Neural cell (in vitro differentiated cells): ENCODE data around the gene ZNF618. TPM values are rescaled to one million over a fixed set of nuclear protein-coding genes. Genes with fewer than 3 reads are reported as not detected.

ENCODE experiments used
- H2AFZ ChIP-seq: fragments of 200-600, 300-800 bp; sonication (generic), shearing (Covaris generic); 2 replicates; pipeline ENCODE4 v1.6.0; 2014; ENCODE audit warnings: low read depth, mild to moderate bottlenecking, antibody characterized with exemption, low read length, moderate library complexity
- H3F3A ChIP-seq: fragments of 200-600 bp; shearing (Covaris generic); 2 replicates; pipeline ENCODE4 v1.6.1; 2016; ENCODE audit warnings: mild to moderate bottlenecking, moderate library complexity, mixed read lengths, antibody characterized with exemption, low read length; ENCODE audit not compliant: insufficient read depth, poor library complexity, severe bottlenecking
- H3K27ac ChIP-seq: fragments of 200-600, 300-800 bp; sonication (generic), shearing (Covaris generic); 2 replicates; pipeline ENCODE4 v1.5.1; 2014; ENCODE audit warnings: mild to moderate bottlenecking, low read length, moderate library complexity
- H3K27me3 ChIP-seq: fragments of 300-800, 200-600 bp; sonication (generic), shearing (Covaris generic); 2 replicates; pipeline ENCODE4 v1.6.0; 2014; ENCODE audit warnings: mild to moderate bottlenecking, low read depth, low read length, moderate library complexity; ENCODE audit not compliant: insufficient read depth
- H3K36me3 ChIP-seq: fragments of 300-800, 200-600 bp; sonication (generic), shearing (Covaris generic); 2 replicates; pipeline ENCODE4 v1.5.1; 2014; ENCODE audit warnings: mild to moderate bottlenecking, antibody characterized with exemption, low read length, moderate library complexity; ENCODE audit not compliant: insufficient read depth
- H3K4me2 ChIP-seq: fragments of 300-800, 200-600 bp; sonication (generic), shearing (Covaris generic); 2 replicates; pipeline ENCODE4 v1.6.0; 2014; ENCODE audit warnings: mild to moderate bottlenecking, low read length
- H3K4me3 ChIP-seq: fragments of 300-800, 200-600 bp; sonication (generic), shearing (Covaris generic); 2 replicates; pipeline ENCODE4 v1.5.1; 2014; ENCODE audit warnings: mild to moderate bottlenecking, low read length, moderate library complexity
- H3K79me2 ChIP-seq: fragments of 200-600 bp; shearing (Covaris generic); replicated peaks from 2 replicates; pipeline ENCODE4 v1.6.0; 2014; ENCODE audit warnings: mild to moderate bottlenecking, low read length, moderate library complexity; ENCODE audit not compliant: insufficient read depth
- H3K9ac ChIP-seq: fragments of 300-800, 200-600 bp; sonication (generic), shearing (Covaris generic); 2 replicates; pipeline ENCODE4 v1.6.1; 2016; ENCODE audit warnings: mild to moderate bottlenecking, low read length, mixed read lengths
- H3K9me2 ChIP-seq: fragments of 200-600 bp; shearing (Covaris generic); 2 replicates; pipeline ENCODE4 v1.6.1; 2016; ENCODE audit warnings: mild to moderate bottlenecking, low read length, mixed read lengths; ENCODE audit not compliant: insufficient read depth
- H3K9me3 ChIP-seq: fragments of 200-600, 300-800 bp; sonication (generic), shearing (Covaris generic); 2 replicates; pipeline ENCODE4 v1.6.1; 2016; ENCODE audit warnings: mild to moderate bottlenecking, mixed run types, low read length, moderate library complexity, mixed read lengths
- H4K20me1 ChIP-seq: fragments of 200-600 bp; shearing (Covaris generic); 2 replicates; pipeline ENCODE4 v1.6.1; 2016; ENCODE audit warnings: mild to moderate bottlenecking, mixed run types; ENCODE audit not compliant: insufficient read depth
- CTCF ChIP-seq: fragments of 450-650 bp; IDR thresholded peaks from 2 replicates; pipeline ENCODE4 v1.5.1; 2014; ENCODE audit warnings: antibody characterized with exemption, mild to moderate bottlenecking, moderate library complexity; ENCODE audit not compliant: poor library complexity, severe bottlenecking
- EP300 ChIP-seq: fragments of 450-650 bp; conservative IDR thresholded peaks from 2 replicates; pipeline ENCODE4 v1.6.1; 2014; ENCODE audit warnings: antibody characterized with exemption, mild to moderate bottlenecking, moderate library complexity; ENCODE audit not compliant: poor library complexity, severe bottlenecking
- EZH2 ChIP-seq: fragments of 200-600, 300-800 bp; shearing (Covaris generic), sonication (generic); IDR thresholded peaks from 2 replicates; pipeline ENCODE4 v1.6.1; 2014; ENCODE audit warnings: antibody characterized with exemption, low read length, borderline replicate concordance, mild to moderate bottlenecking; ENCODE audit not compliant: insufficient read depth, poor library complexity, severe bottlenecking
- MXI1 ChIP-seq: fragments of 450-650 bp; conservative IDR thresholded peaks from 2 replicates; pipeline ENCODE4 v1.6.1; 2014; ENCODE audit warnings: antibody characterized with exemption, mild to moderate bottlenecking; ENCODE audit not compliant: poor library complexity, severe bottlenecking
- POLR2AphosphoS5 ChIP-seq: IDR thresholded peaks from 2 replicates; pipeline ENCODE4 v1.6.1; 2012
- RAD21 ChIP-seq: fragments of 450-650 bp; conservative IDR thresholded peaks from 2 replicates; pipeline ENCODE4 v1.6.1; 2014; ENCODE audit warnings: antibody characterized with exemption, mild to moderate bottlenecking, moderate library complexity
- REST ChIP-seq: IDR thresholded peaks from 2 replicates; pipeline ENCODE4 v1.6.1; 2012; ENCODE audit warnings: borderline replicate concordance
- SMC3 ChIP-seq: fragments of 450-650 bp; conservative IDR thresholded peaks from 2 replicates; pipeline ENCODE4 v1.6.1; 2014; ENCODE audit warnings: antibody characterized with exemption, mild to moderate bottlenecking, moderate library complexity; ENCODE audit not compliant: poor library complexity
- TAF1 ChIP-seq: IDR thresholded peaks from 2 replicates; pipeline ENCODE4 v1.6.1; 2012; ENCODE audit warnings: low read depth
- polyA plus RNA-seq: library from polyadenylated mRNA; depleted of rRNA; stranded (reverse); fragments of >200 nt; gene quantifications from 2 replicates; pipeline ENCODE4 v1.2.3, GENCODE V29; 2014

Gene ZNF618
- polyA plus RNA-seq, 1 donor from 2014 or later = 7.1 TPM

- Histone ChIP-seq H3K79me2 (no peaks in the 10 kb centered on the region), H3K9me2 (no peaks in the 10 kb centered on the region), H4K20me1 (no peaks in the 10 kb centered on the region), H3K9me3 (no peaks in the 10 kb centered on the region), H3K27me3 (no peaks in the 10 kb centered on the region), H3K4me3 (no peak overlapping the region), H3F3A (no peaks in the 10 kb centered on the region), H2AFZ (no peak overlapping the region), H3K4me2 (no peak overlapping the region), H3K36me3 (peaks cover 25% of the 10 kb centered on the region), H3K27ac (no peak overlapping the region), H3K9ac (no peak overlapping the region)
- TF ChIP-seq EP300 (no peak), RAD21 (no peak), SMC3 (no peak), CTCF (no peak), TAF1 (no peak), EZH2 (no peak)
These were observed 137.9 kb downstream of the ZNF618 start for GRCh38 chr9:114014044-114014443.

- no peak overlapping the region for H3K9ac ChIP-seq
- no peaks in the 10 kb centered on the region for H3F3A ChIP-seq
- peaks cover 22% of the 10 kb centered on the region for H3K36me3 ChIP-seq
- H3K4me2 ChIP-seq = no peak overlapping the region
- H3K9me2 ChIP-seq = no peaks in the 10 kb centered on the region
- H4K20me1 ChIP-seq = no peaks in the 10 kb centered on the region
- no peaks in the 10 kb centered on the region for H3K9me3 ChIP-seq
- H2AFZ ChIP-seq = no peak overlapping the region
- no peaks in the 10 kb centered on the region for H3K79me2 ChIP-seq
- TF ChIP-seq EZH2 = no peak
- TF ChIP-seq SMC3 = no peak
- TF ChIP-seq TAF1 = no peak
- no peak for TF ChIP-seq MXI1
- no peak for TF ChIP-seq RAD21
- no peak for TF ChIP-seq CTCF
- TF ChIP-seq REST = no peak
- TF ChIP-seq POLR2AphosphoS5 = no peak
- TF ChIP-seq EP300 = no peak
- no peak overlapping the region for H3K27ac ChIP-seq
- no peak overlapping the region for H3K4me3 ChIP-seq
- no peaks in the 10 kb centered on the region for H3K27me3 ChIP-seq
These were observed 139.5 kb downstream of the ZNF618 start for GRCh38 chr9:114015607-114016006.
